H1 (cell line): ENCODE data around the gene GIMAP4. TPM values are rescaled to one million over a fixed set of nuclear protein-coding genes. Genes with fewer than 3 reads are reported as not detected.

Experiments used
- CTCF ChIA-PET: fragments of 300-600 bp; sonication (Branson Sonifier 250); formaldehyde crosslinking; loops from one replicate; lab custom pipeline; 2021; ENCODE audit not compliant: partially characterized antibody; lab: Charles Lee
- POLR2A ChIA-PET: fragments of 300-600 bp; sonication (Branson Sonifier 250); formaldehyde crosslinking; loops from one replicate; lab custom pipeline; 2021; ENCODE audit warnings: inconsistent platforms; ENCODE audit not compliant: partially characterized antibody; lab: Charles Lee
- DNase-seq, 2 experiments: peaks; one replicate each; pipeline versions ENCODE4 v3.0.0 to v3.0.0-alpha.2; 2010 to 2022; ENCODE audit warnings: low spot score in 2 of 2, low read depth in 1 of 2, mixed read lengths in 1 of 2
- FAIRE-seq: peaks from 2 replicates; lab custom pipeline; 2011; peaks lifted over from hg19 to GRCh38; lab: Jason Lieb, UNC
- H2AFZ ChIP-seq: 2 replicates; pipeline ENCODE4 v1.8.1; 2012; ENCODE audit warnings: low read length, inconsistent platforms
- H2AK5ac ChIP-seq: 2 replicates; pipeline ENCODE4 v1.6.1; 2013; ENCODE audit warnings: low read depth, low read length
- H2BK120ac ChIP-seq: replicated peaks from 2 replicates; pipeline ENCODE3; 2013; ENCODE audit warnings: low read depth, low read length, inconsistent platforms
- H2BK12ac ChIP-seq: 2 replicates; pipeline ENCODE4 v1.6.1; 2013; ENCODE audit warnings: low read depth, low read length
- H2BK15ac ChIP-seq: 2 replicates; pipeline ENCODE4 v1.6.1; 2013; ENCODE audit warnings: low read length
- H2BK20ac ChIP-seq: 2 replicates; pipeline ENCODE4 v1.6.1; 2013; ENCODE audit warnings: low read length
- H2BK5ac ChIP-seq: 2 replicates; pipeline ENCODE4 v1.6.1; 2013; ENCODE audit warnings: low read depth, low read length
- H3K14ac ChIP-seq: 2 replicates; pipeline ENCODE4 v1.6.1; 2013; ENCODE audit warnings: inconsistent platforms; ENCODE audit not compliant: insufficient read length
- H3K18ac ChIP-seq: 2 replicates; pipeline ENCODE4 v1.6.1; 2013; ENCODE audit warnings: low read length; ENCODE audit errors: extremely low read depth
- H3K23ac ChIP-seq: 2 replicates; pipeline ENCODE4 v1.6.1; 2013; ENCODE audit warnings: inconsistent platforms; ENCODE audit not compliant: insufficient read length
- H3K23me2 ChIP-seq: 2 replicates; pipeline ENCODE4 v1.6.1; 2013; ENCODE audit warnings: low read depth, low read length
- H3K27ac ChIP-seq: 2 replicates; pipeline ENCODE4 v1.6.1; 2011; ENCODE audit warnings: low read depth, low read length, inconsistent platforms
- H3K27me3 ChIP-seq, 4 experiments: replicated peaks in 1 of 4; 1 replicate in 1 of 4; 2 replicates in 3 of 4; pipeline versions ENCODE4 v1.6.1 to v1.8.1; 2011 to 2013; ENCODE audit warnings: low read length in 3 of 4, mild to moderate bottlenecking in 3 of 4, inconsistent platforms in 2 of 4, mixed read lengths in 2 of 4, moderate library complexity in 1 of 4; ENCODE audit not compliant: control insufficient read depth in 3 of 4, insufficient read depth in 3 of 4; ENCODE audit errors: extremely low read depth in 1 of 4
- H3K36me3 ChIP-seq, 4 experiments: 2 replicates each; pipeline versions ENCODE4 v1.6.1 to v1.8.1; 2011 to 2013; ENCODE audit warnings: mild to moderate bottlenecking in 4 of 4, low read length in 3 of 4, moderate library complexity in 2 of 4, control low read depth in 1 of 4, inconsistent platforms in 1 of 4; ENCODE audit not compliant: insufficient read depth in 4 of 4, control insufficient read depth in 2 of 4
- H3K4ac ChIP-seq: replicated peaks from 2 replicates; pipeline ENCODE3; 2013; ENCODE audit warnings: low read length, low read depth, mixed read lengths, inconsistent platforms; ENCODE audit not compliant: insufficient read length
- H3K4me1 ChIP-seq, 4 experiments: replicated peaks in 1 of 4; 1 replicate in 1 of 4; 2 replicates in 3 of 4; pipeline versions ENCODE4 v1.6.1 to v1.8.1; 2011 to 2013; ENCODE audit warnings: low read length in 3 of 4, inconsistent platforms in 2 of 4, mixed read lengths in 1 of 4; ENCODE audit not compliant: insufficient read depth in 4 of 4, control insufficient read depth in 3 of 4
- H3K4me2 ChIP-seq, 2 experiments: 2 replicates each; pipeline versions ENCODE4 v1.6.1 to v1.8.1; 2011 to 2013; ENCODE audit warnings: low read depth in 2 of 2, low read length in 2 of 2, control low read depth in 1 of 2, inconsistent platforms in 1 of 2, mild to moderate bottlenecking in 1 of 2; ENCODE audit not compliant: insufficient read depth in 1 of 2
- H3K4me3 ChIP-seq, 4 experiments: fragments of 200-600, 300-600 bp in 1 of 4; sonication (generic), shearing (Covaris generic), sonication (Bioruptor Twin) in 1 of 4; 2 replicates each; pipeline versions ENCODE4 v1.5.1 to v1.8.1; 2011 to 2016; ENCODE audit warnings: low read length in 4 of 4, low read depth in 3 of 4, control low read depth in 2 of 4, inconsistent platforms in 2 of 4, mild to moderate bottlenecking in 2 of 4, mixed read lengths in 1 of 4, moderate library complexity in 1 of 4; ENCODE audit not compliant: insufficient read depth in 2 of 4; ENCODE audit errors: extremely low read depth in 1 of 4
- H3K56ac ChIP-seq: replicated peaks from 2 replicates; pipeline ENCODE3; 2013; ENCODE audit warnings: low read depth, mild to moderate bottlenecking, mixed read lengths, low read length, inconsistent platforms; ENCODE audit not compliant: insufficient read length
- H3K79me1 ChIP-seq: 2 replicates; pipeline ENCODE4 v1.6.1; 2013; ENCODE audit warnings: low read depth, low read length, control low read depth
- H3K79me2 ChIP-seq, 2 experiments: 2 replicates each; pipeline versions ENCODE4 v1.6.1 to v1.8.1; 2012 to 2013; ENCODE audit warnings: low read length in 2 of 2, mild to moderate bottlenecking in 2 of 2, inconsistent platforms in 1 of 2; ENCODE audit not compliant: insufficient read depth in 2 of 2, control insufficient read depth in 1 of 2
- H3K9ac ChIP-seq, 4 experiments: replicated peaks in 1 of 4; 1 replicate in 1 of 4; 2 replicates in 3 of 4; pipeline versions ENCODE4 v1.6.1 to v1.8.1; 2011 to 2013; ENCODE audit warnings: low read depth in 3 of 4, low read length in 3 of 4, control low read depth in 2 of 4, mild to moderate bottlenecking in 2 of 4, moderate library complexity in 2 of 4, inconsistent platforms in 1 of 4; ENCODE audit errors: extremely low read depth in 1 of 4
- H3K9me3 ChIP-seq, 2 experiments: 2 replicates each; pipeline versions ENCODE4 v1.6.1 to v1.8.1; 2012 to 2013; ENCODE audit warnings: mild to moderate bottlenecking in 2 of 2, moderate library complexity in 2 of 2, control low read depth in 1 of 2, inconsistent platforms in 1 of 2, low read depth in 1 of 2, low read length in 1 of 2, mixed read lengths in 1 of 2; ENCODE audit not compliant: insufficient read depth in 2 of 2
- H4K20me1 ChIP-seq, 2 experiments: replicated peaks in 1 of 2; 2 replicates each; pipeline versions ENCODE3 to v1.8.1; 2011 to 2013; ENCODE audit warnings: inconsistent platforms in 2 of 2, low read length in 2 of 2, mild to moderate bottlenecking in 1 of 2; ENCODE audit not compliant: insufficient read depth in 2 of 2, control insufficient read depth in 1 of 2
- H4K5ac ChIP-seq: 2 replicates; pipeline ENCODE4 v1.6.1; 2013; ENCODE audit warnings: low read length, low read depth, mixed read lengths, inconsistent platforms; ENCODE audit not compliant: insufficient read length
- H4K8ac ChIP-seq: 2 replicates; pipeline ENCODE4 v1.8.0; 2013; ENCODE audit warnings: mild to moderate bottlenecking, moderate library complexity, low read length, inconsistent platforms; ENCODE audit not compliant: insufficient read depth; ENCODE audit errors: extremely low read depth
- H4K91ac ChIP-seq: replicated peaks from 2 replicates; pipeline ENCODE3; 2013; ENCODE audit warnings: low read length, mixed read lengths, inconsistent platforms; ENCODE audit not compliant: insufficient read length
- NRF1 ChIP-seq: IDR thresholded peaks from 2 replicates; pipeline ENCODE4 v1.6.1; 2011; ENCODE audit warnings: mild to moderate bottlenecking, low read depth, low read length, improper control_type of control experiment
- WGBS, 2 experiments: shearing (Covaris generic) in 1 of 2; methylation state at CpG; one replicate each; pipeline versions ENCODE4 v1.1.6 to v1.1.7; 2013 to 2015; ENCODE audit warnings: low lambda C conversion rate in 2 of 2, mixed read lengths in 2 of 2, inconsistent platforms in 1 of 2, low coverage in 1 of 2, missing lambda C conversion rate in 1 of 2; ENCODE audit not compliant: insufficient replicate concordance in 2 of 2, insufficient coverage in 1 of 2, insufficient read length in 1 of 2; ENCODE audit errors: extremely low coverage in 1 of 2, missing lambda C conversion rate in 1 of 2; 5-methylcytosine and 5-hydroxymethylcytosine counted together
- polyA plus RNA-seq, 7 experiments: library from polyadenylated mRNA; depleted of rRNA in 3 of 7; stranded (reverse) in 5 of 7; unstranded in 2 of 7; fragments of >200 nt in 5 of 7; fragments of 200-250 nt in 2 of 7; gene quantifications; 1 replicate in 5 of 7; 2 replicates in 1 of 7; 4 replicates in 1 of 7; pipeline versions ENCODE4 v1.2.1 to v1.2.3, GENCODE V29; 2011 to 2013; ENCODE audit warnings: missing spikeins in 2 of 7, mixed read lengths in 2 of 7
- total RNA-seq: library from RNA; stranded (reverse); fragmentation: NEBNext Ultra II Directional; extraction: Animal tissue kit (Norgen Biotek cat#: 25700); gene quantifications from 2 replicates; pipeline ENCODE4 v1.2.1, GENCODE V29; 2021

The GIMAP4 gene
- total and polyA plus RNA-seq, 2 of the 8 experiments (the other 6 are each of a cell fraction or from before 2014, with no cell fraction given) = 0.20 to 0.22 TPM

GRCh38 chr7:150620617-150621371, 53.6 kb downstream of the GIMAP4 start:
- DNase-seq (no peak), FAIRE-seq (no peak)
- Histone ChIP-seq H2BK5ac (no peak overlapping the region), H3K36me3 (no peaks in the 10 kb centered on the region), H3K9me3 (no peaks in the 10 kb centered on the region), H3K23ac (no peak overlapping the region), H3K79me2 (no peaks in the 10 kb centered on the region), H2AK5ac (no peak overlapping the region), H3K9ac (no peak overlapping the region), H3K27ac (no peak overlapping the region), H4K20me1 (no peaks in the 10 kb centered on the region), H2BK20ac (no peak overlapping the region), H3K4me2 (no peak overlapping the region), H3K23me2 (no peaks in the 10 kb centered on the region), H3K79me1 (no peaks in the 10 kb centered on the region), H3K18ac (no peak overlapping the region), H2AFZ (no peak overlapping the region), H2BK120ac (no peak overlapping the region), H2BK12ac (no peak overlapping the region), H4K91ac (no peak overlapping the region), H3K4me3 (no peak overlapping the region), H2BK15ac (no peak overlapping the region), H3K4me1 (no peaks in the 10 kb centered on the region), H4K8ac (no peak overlapping the region), H3K56ac (no peak overlapping the region), H3K27me3 (peaks cover 0 to 2% (median 0%) of the 10 kb centered on the region in 4 experiments; a peak in 1 of 7 replicates), H3K4ac (no peak overlapping the region), H4K5ac (no peak overlapping the region), H3K14ac (no peak overlapping the region)
- 77% methylated on average over 3 of the region's 3 CpGs; no CpG with 5 or more reads in 1 of the 2 experiments for WGBS, 2 experiments
- POLR2A ChIA-PET = interaction anchor here (0.7 to 1.0 kb wide), 2 partner anchors 11 to 12 kb away, joined by 3 read pairs; partner anchors contain the start of gene GIMAP6
- TF ChIP-seq NRF1 = no peak
- CTCF ChIA-PET = no interaction called here
